Epithelial cell of prostate (primary cell): ENCODE results near the gene COL2A1.

Experiments
- DNase-seq: peaks from one replicate; pipeline ENCODE4 v3.0.0-alpha.2; 2011; ENCODE audit warnings: low read depth, low spot score
- H3K27ac ChIP-seq: fragments of 450-650 bp; 2 replicates; pipeline ENCODE4 v1.5.1; 2017; ENCODE audit warnings: mild to moderate bottlenecking

Gene COL2A1

GRCh38 chr12:48004053-48004941 is at the start of gene COL2A1:
COL2A1 (minus strand) TSS chr12:48004476; CDS start chr12:48004321, 155 bp downstream.
- no peak for DNase-seq
- H3K27ac ChIP-seq, result no peak within 1 kb of the TSS

- DNase-seq, result no peak
- H3K27ac ChIP-seq, result no peak overlapping the region
These were observed 49.6 kb upstream of the COL2A1 start for GRCh38 chr12:48053883-48054282.

DNA sequence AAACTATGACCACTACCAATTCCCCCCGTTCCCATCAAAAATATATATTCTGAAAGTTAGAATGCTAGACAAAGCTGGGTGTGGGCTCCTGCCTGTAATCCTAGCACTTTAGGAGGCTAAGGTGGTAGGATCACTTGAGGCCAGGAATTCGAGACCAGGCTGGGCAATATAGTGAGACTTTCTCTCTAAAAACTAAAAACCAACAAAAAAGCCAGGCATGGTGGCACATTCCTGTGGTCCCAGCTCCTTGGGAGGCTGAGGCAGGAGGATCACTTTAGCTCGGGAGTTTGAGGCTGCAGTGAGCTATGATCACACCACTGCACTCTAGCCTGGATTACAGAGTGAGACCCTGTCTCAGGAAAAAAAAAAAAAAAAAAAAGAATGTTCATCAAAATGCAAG is 48.8 kb upstream of the COL2A1 start:
- no peak for DNase-seq
- no peak overlapping the region for H3K27ac ChIP-seq

GRCh38 chr12:48051681-48052080 is 47.4 kb upstream of the COL2A1 start:
- H3K27ac ChIP-seq, result no peak overlapping the region
- no peak for DNase-seq

- DNase-seq, result no peak
- H3K27ac ChIP-seq, result no peak overlapping the region
These were observed 45.9 kb upstream of the COL2A1 start for GRCh38 chr12:48050174-48050573.

DNA sequence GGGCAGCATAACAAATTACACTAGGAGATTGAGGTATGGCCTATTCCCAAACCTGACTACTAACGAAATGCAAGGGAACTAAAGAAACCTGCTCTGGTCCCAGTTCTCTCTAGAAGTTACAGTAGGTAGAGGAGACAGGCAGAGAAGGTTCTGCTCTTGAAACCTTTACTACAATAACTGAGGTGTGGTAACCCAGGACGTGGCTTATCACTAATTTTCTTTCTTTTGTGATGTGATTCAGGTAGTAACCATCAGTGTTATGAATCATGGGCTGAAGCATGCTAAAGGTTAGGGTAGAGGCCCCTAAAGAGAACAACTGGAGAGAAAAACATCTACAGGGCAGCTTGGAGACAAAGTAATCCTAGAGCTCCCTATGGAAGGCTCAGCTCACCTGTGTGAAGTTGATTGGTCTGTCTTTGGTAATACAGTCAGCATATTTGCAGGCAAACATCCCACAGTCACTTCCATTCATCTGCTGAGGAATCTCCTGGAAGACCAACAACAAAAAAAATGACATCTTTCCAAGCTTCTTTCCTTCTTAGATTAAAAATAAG is 41.8 kb upstream of the COL2A1 start:
- no peak overlapping the region for H3K27ac ChIP-seq
- no peak for DNase-seq

- no peak for DNase-seq
- H3K27ac ChIP-seq, result no peak overlapping the region
These were observed 41.0 kb upstream of the COL2A1 start for GRCh38 chr12:48045061-48045846.

- no peak overlapping the region for H3K27ac ChIP-seq
- DNase-seq, result no peak
These were observed 40.1 kb upstream of the COL2A1 start for GRCh38 chr12:48044396-48044795.

- no peak for DNase-seq
- no peak overlapping the region for H3K27ac ChIP-seq
These were observed 39.5 kb upstream of the COL2A1 start for GRCh38 chr12:48043771-48044170.

DNA sequence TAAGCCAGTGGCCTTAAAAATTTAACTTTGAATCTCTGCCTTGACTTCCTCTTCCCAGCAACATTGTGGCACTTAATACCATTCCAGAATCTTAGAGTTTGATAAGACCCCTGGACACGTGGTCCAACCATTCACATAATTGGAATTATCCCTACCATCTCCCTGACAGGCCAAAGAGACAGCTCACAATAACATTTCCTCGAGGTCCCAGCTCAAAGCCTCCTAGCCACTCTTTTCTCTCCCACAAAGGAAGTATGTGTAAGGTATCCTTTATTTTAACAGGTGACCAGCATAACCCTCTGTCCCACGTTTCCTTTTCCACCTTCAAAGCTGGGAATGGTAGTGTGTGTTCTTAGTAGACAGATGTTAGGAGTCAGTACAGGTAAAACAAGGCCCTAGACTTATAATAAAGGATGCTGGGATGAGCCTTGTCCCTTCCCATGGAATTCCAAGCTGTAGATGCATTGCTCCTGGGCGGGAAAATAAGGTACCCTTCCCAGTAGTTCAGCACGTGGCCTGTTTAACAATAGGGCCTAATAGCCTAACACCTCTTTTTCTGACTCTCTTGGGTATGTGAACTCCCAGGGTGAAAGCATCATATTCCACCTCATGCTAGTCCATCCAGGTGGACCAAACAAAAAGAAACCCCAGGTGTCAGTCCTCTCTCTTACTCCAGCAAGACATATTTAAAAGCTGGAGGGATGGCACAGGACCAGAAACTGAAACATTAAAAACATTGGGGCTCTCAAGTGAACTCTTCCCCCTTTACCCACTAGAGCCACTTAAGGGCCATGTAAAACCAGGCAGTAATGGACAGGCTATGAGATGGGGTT is 37.5 kb upstream of the COL2A1 start:
- no peak for DNase-seq
- no peak overlapping the region for H3K27ac ChIP-seq

- H3K27ac ChIP-seq, result no peak overlapping the region
- DNase-seq, result no peak
These were observed 36.1 kb upstream of the COL2A1 start for GRCh38 chr12:48040354-48040753.

DNA sequence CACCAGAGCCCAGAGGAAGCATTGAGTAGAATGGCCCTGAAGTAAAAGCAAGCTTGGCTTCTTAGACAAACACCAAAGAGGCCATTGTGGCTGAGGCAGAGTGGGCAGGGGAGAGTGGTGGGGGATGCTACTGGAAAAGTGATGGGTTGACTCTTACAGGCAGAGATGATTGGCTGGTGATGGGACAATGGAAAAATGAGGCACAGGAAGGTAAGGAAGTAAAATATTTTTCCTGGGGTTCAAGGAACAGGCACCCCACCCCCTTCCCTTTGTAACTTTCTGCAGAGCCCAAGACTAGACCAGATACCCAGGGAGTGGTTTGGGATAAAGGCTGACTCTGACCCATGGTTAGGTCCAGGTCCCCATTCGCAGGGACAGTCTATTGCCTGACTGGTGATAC is 34.9 kb upstream of the COL2A1 start:
- no peak for DNase-seq
- H3K27ac ChIP-seq, result no peak overlapping the region

- DNase-seq, result no peak
- no peak overlapping the region for H3K27ac ChIP-seq
These were observed 33.8 kb upstream of the COL2A1 start for GRCh38 chr12:48038085-48038484.

GRCh38 chr12:48037267-48037915 is 33.1 kb upstream of the COL2A1 start:
- H3K27ac ChIP-seq, result no peak overlapping the region
- no peak for DNase-seq

GRCh38 chr12:48036818-48037217 is 32.5 kb upstream of the COL2A1 start:
- no peak for DNase-seq
- no peak overlapping the region for H3K27ac ChIP-seq

DNA sequence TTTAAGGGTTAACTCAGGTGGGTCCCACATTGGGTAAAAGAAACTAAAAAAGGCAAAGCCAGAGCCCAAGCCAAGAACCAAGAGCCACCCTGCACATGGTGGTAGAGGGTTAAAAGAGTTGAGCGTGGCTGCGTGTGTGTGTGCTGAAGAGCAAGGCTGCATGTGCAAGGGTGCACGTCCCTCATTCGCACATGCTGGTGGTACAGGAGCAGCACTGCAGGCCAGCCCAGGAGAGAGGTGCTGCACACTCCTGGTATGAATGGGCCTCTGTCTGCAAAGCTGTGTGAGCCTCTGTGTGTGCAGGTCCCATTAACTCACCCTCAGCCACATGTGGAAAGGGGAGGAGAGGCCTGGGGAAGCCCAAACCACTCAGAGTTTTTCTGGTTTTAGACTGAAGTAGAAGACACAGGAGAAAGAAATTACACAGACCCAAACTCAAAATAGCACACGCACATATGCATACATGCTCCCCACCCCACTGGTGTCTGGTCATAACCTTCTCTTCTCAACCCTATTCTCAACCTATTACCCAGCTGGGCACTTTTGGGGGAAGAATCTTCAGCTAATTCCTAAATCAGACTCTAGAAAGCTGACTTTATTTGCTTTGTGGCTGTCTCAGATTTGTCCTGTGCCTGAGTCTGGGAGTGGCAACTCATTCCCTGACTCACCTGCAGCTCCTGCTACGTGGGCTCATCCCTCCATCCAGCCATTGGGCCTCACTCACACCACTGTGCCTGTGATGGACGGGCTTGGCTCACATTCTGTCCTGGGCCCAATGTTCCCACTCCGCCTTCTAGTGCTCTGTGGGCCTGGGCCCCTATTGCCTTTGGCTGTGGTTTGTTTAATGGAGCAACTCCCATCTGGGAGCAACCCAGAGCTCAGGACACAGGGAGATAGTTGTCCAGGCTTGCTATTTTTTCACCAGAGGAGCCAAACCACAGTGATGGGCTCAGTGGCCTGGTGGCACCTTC is 30.8 kb upstream of the COL2A1 start:
- H3K27ac ChIP-seq, result no peak overlapping the region
- DNase-seq, result no peak

GRCh38 chr12:48033451-48033850 is 29.2 kb upstream of the COL2A1 start:
- DNase-seq, result no peak
- H3K27ac ChIP-seq, result no peak overlapping the region

DNA sequence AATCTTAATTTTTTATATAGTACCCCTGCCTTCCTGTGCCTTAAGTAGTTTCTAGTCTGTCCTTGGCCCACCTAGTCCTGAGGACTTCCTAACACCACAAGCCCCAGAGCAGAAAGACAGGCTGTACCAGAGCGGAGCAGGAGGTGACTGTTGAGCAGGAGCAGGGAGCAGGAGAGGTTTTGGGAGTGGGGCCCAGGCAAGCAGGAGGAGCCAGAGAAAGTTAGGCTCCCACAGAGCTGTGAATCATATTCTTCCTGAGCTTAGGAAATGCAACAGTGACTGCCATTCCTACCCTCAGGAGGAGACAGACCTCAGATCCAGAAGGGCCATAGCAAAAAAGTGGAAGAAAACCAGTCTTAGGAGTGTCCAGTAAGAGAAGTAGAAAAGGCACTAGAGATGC is 28.3 kb upstream of the COL2A1 start:
- H3K27ac ChIP-seq, result no peak overlapping the region
- DNase-seq, result no peak
